ENCODE measurements around the gene CDH10. TPM values are rescaled to one million over a fixed set of nuclear protein-coding genes. Genes with fewer than 3 reads are reported as not detected.

The CDH10 gene
- total and polyA plus RNA-seq, 4 donors: 0.09 TPM; not detected in 3

DNA sequence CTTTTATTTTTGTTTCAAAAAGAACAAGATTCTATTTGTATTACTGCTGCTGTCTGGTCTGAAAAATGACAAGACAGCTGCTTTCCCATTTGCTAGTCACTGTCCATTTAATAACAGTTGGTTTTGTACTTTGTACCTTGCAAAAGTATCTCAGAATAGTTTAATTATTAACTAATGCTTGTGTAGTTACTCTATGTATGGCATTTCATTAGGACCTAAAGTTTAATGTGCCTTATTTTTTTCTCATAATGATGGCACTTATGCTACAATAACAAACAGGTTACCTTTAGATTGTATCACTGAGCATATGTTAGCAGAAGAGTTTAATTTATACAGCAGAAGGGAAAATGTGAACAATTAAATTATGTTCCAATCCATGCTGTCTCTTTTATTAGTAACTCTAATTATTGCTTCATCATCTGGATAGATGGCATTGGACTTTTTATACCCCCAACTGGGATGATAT is 134.2 kb downstream of the CDH10 start:
- no peak for DNase-seq (ENCODE audit: low spot score)
- no peaks in the 10 kb centered on the region for H3K27me3 ChIP-seq (ENCODE audit: control insufficient read depth in 4 of 4, insufficient read depth in 4 of 4, low read length in 3 of 4)
- TF ChIP-seq, protein P1, sequence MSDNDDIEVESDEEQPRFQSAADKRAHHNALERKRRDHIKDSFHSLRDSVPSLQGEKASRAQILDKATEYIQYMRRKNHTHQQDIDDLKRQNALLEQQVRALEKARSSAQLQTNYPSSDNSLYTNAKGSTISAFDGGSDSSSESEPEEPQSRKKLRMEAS (IDR thresholded peaks at IDR 0.05): no peak
- TF ChIP-seq, protein P2, sequence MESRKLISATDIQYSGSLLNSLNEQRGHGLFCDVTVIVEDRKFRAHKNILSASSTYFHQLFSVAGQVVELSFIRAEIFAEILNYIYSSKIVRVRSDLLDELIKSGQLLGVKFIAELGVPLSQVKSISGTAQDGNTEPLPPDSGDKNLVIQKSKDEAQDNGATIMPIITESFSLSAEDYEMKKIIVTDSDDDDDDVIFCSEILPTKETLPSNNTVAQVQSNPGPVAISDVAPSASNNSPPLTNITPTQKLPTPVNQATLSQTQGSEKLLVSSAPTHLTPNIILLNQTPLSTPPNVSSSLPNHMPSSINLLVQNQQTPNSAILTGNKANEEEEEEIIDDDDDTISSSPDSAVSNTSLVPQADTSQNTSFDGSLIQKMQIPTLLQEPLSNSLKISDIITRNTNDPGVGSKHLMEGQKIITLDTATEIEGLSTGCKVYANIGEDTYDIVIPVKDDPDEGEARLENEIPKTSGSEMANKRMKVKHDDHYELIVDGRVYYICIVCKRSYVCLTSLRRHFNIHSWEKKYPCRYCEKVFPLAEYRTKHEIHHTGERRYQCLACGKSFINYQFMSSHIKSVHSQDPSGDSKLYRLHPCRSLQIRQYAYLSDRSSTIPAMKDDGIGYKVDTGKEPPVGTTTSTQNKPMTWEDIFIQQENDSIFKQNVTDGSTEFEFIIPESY (IDR thresholded peaks at IDR 0.05): peak; percentile 20
- TF ChIP-seq, protein P3, sequence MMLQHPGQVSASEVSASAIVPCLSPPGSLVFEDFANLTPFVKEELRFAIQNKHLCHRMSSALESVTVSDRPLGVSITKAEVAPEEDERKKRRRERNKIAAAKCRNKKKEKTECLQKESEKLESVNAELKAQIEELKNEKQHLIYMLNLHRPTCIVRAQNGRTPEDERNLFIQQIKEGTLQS (IDR thresholded peaks at IDR 0.05): peak; percentile 19
- TF ChIP-seq RAD21 (IDR thresholded peaks at IDR 0.05): no peak
- TF ChIP-seq JUND (IDR thresholded peaks at IDR 0.05): no peak
- TF ChIP-seq, protein P4, sequence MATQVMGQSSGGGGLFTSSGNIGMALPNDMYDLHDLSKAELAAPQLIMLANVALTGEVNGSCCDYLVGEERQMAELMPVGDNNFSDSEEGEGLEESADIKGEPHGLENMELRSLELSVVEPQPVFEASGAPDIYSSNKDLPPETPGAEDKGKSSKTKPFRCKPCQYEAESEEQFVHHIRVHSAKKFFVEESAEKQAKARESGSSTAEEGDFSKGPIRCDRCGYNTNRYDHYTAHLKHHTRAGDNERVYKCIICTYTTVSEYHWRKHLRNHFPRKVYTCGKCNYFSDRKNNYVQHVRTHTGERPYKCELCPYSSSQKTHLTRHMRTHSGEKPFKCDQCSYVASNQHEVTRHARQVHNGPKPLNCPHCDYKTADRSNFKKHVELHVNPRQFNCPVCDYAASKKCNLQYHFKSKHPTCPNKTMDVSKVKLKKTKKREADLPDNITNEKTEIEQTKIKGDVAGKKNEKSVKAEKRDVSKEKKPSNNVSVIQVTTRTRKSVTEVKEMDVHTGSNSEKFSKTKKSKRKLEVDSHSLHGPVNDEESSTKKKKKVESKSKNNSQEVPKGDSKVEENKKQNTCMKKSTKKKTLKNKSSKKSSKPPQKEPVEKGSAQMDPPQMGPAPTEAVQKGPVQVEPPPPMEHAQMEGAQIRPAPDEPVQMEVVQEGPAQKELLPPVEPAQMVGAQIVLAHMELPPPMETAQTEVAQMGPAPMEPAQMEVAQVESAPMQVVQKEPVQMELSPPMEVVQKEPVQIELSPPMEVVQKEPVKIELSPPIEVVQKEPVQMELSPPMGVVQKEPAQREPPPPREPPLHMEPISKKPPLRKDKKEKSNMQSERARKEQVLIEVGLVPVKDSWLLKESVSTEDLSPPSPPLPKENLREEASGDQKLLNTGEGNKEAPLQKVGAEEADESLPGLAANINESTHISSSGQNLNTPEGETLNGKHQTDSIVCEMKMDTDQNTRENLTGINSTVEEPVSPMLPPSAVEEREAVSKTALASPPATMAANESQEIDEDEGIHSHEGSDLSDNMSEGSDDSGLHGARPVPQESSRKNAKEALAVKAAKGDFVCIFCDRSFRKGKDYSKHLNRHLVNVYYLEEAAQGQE (IDR thresholded peaks at IDR 0.05): peak; percentile 75
- TF ChIP-seq RXRA (IDR thresholded peaks at IDR 0.05): no peak
- TF ChIP-seq GABPA (IDR thresholded peaks at IDR 0.05 in 1 of 2, conservative IDR thresholded peaks at IDR 0.05 in 1 of 2): peak in 1 of 2 donors; percentile 9
- TF ChIP-seq FOXA1 (IDR thresholded peaks at IDR 0.05): no peak
- peak; percentile 98 for TF ChIP-seq SP1 (IDR thresholded peaks at IDR 0.05)
- TF ChIP-seq NR2F2 (IDR thresholded peaks at IDR 0.05): no peak
- peak; percentile 75 for TF ChIP-seq YY1 (IDR thresholded peaks at IDR 0.05)
- TF ChIP-seq EGR1 (IDR thresholded peaks at IDR 0.05; ENCODE audit: low read depth in 2 of 2): no peak
- TF ChIP-seq TAF1 (conservative IDR thresholded peaks at IDR 0.05): peak; percentile 62
- TF ChIP-seq, protein P5, sequence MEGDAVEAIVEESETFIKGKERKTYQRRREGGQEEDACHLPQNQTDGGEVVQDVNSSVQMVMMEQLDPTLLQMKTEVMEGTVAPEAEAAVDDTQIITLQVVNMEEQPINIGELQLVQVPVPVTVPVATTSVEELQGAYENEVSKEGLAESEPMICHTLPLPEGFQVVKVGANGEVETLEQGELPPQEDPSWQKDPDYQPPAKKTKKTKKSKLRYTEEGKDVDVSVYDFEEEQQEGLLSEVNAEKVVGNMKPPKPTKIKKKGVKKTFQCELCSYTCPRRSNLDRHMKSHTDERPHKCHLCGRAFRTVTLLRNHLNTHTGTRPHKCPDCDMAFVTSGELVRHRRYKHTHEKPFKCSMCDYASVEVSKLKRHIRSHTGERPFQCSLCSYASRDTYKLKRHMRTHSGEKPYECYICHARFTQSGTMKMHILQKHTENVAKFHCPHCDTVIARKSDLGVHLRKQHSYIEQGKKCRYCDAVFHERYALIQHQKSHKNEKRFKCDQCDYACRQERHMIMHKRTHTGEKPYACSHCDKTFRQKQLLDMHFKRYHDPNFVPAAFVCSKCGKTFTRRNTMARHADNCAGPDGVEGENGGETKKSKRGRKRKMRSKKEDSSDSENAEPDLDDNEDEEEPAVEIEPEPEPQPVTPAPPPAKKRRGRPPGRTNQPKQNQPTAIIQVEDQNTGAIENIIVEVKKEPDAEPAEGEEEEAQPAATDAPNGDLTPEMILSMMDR (IDR thresholded peaks at IDR 0.05; ENCODE audit: low read depth, low read length, missing input control): no peak
- TF ChIP-seq FOXA2 (IDR thresholded peaks at IDR 0.05): no peak
- TF ChIP-seq HNF4A (conservative IDR thresholded peaks at IDR 0.05): peak; percentile 95
- TF ChIP-seq HNF4G (IDR thresholded peaks at IDR 0.05): peak; percentile 86
- H3K9me3 ChIP-seq (ENCODE audit: control insufficient read depth in 4 of 4, low read length in 3 of 4): no peaks in the 10 kb centered on the region
- H3K36me3 ChIP-seq (ENCODE audit: control insufficient read depth in 4 of 4, insufficient read depth in 3 of 4, low read depth in 1 of 4, low read length in 3 of 4): no peaks in the 10 kb centered on the region
- H3K4me3 ChIP-seq (ENCODE audit: low read depth in 1 of 3, low read length in 3 of 3): no peak overlapping the region
- H3K27ac ChIP-seq (ENCODE audit: low read depth in 1 of 2, low read length in 2 of 2): peak overlapping the region; percentile 20 to 25
- no peak overlapping the region for H3K9ac ChIP-seq (ENCODE audit: low read depth in 1 of 2, low read length in 2 of 2)
- peaks cover 0 to 15% (median 9%) of the 10 kb centered on the region in 4 donors for H3K4me1 ChIP-seq (ENCODE audit: control insufficient read depth in 4 of 4, insufficient read depth in 4 of 4, low read length in 3 of 4)
